OCI-LY7 (cell line): ENCODE results near the gene GYS2. TPM values are rescaled to one million over a fixed set of nuclear protein-coding genes. Genes with fewer than 3 reads are reported as not detected.

ENCODE experiments used
- BruUV-seq: library from RNA; stranded (reverse); fragments of 400-500 nt; replicated peaks from 2 replicates; lab custom pipeline; 2021; lab: Mats Ljungman, UMichigan
- CTCF ChIA-PET: fragments of 300-600 bp; sonication (Branson Sonifier 250); formaldehyde crosslinking; loops from one replicate; lab custom pipeline; 2022; ENCODE audit warnings: antibody characterized with exemption; ENCODE audit not compliant: unreplicated experiment; lab: Charles Lee
- POLR2A ChIA-PET: fragments of 300-600 bp; sonication (Branson Sonifier 250); formaldehyde crosslinking; loops from one replicate; lab custom pipeline; 2022; ENCODE audit warnings: antibody characterized with exemption; lab: Charles Lee
- DNase-seq: peaks from one replicate; pipeline ENCODE4 v3.0.0-alpha.2; 2015; ENCODE audit warnings: low spot score
- H2AFZ ChIP-seq: fragments of 200-600 bp; sonication (generic), shearing (Covaris generic); 2 replicates; pipeline ENCODE4 v1.6.1; 2014; ENCODE audit warnings: mild to moderate bottlenecking, antibody characterized with exemption, low read length, moderate library complexity
- H3K27ac ChIP-seq: fragments of 200-600 bp; sonication (generic); 2 replicates; pipeline ENCODE4 v1.5.1; 2014; ENCODE audit warnings: mixed run types, low read depth, mild to moderate bottlenecking, moderate library complexity, low read length, inconsistent platforms; ENCODE audit not compliant: poor library complexity, severe bottlenecking
- H3K36me3 ChIP-seq: fragments of 200-600 bp; sonication (generic); 2 replicates; pipeline ENCODE4 v1.6.1; 2014; ENCODE audit warnings: mild to moderate bottlenecking, antibody characterized with exemption, low read length, moderate library complexity, mixed read lengths; ENCODE audit not compliant: insufficient read depth
- H3K4me1 ChIP-seq: fragments of 200-600 bp; sonication (generic); 2 replicates; pipeline ENCODE4 v1.5.1; 2014; ENCODE audit warnings: mild to moderate bottlenecking, low read length; ENCODE audit not compliant: insufficient read depth, poor library complexity, severe bottlenecking
- H3K4me2 ChIP-seq: fragments of 200-600 bp; sonication (generic); 2 replicates; pipeline ENCODE4 v1.6.1; 2014; ENCODE audit warnings: mild to moderate bottlenecking, low read length
- H3K4me3 ChIP-seq: fragments of 200-600 bp; sonication (generic); 2 replicates; pipeline ENCODE4 v1.5.1; 2014; ENCODE audit warnings: mild to moderate bottlenecking, low read depth, low read length; ENCODE audit not compliant: poor library complexity, severe bottlenecking
- H3K79me2 ChIP-seq: fragments of 200-600 bp; sonication (generic); 2 replicates; pipeline ENCODE4 v1.6.1; 2016; ENCODE audit warnings: low read depth, mild to moderate bottlenecking, low read length, moderate library complexity, mixed read lengths; ENCODE audit not compliant: insufficient read depth
- H3K9me2 ChIP-seq: fragments of 200-600 bp; sonication (generic); 2 replicates; pipeline ENCODE4 v1.6.1; 2016; ENCODE audit warnings: mild to moderate bottlenecking, low read length, mixed read lengths; ENCODE audit not compliant: insufficient read depth
- H3K9me3 ChIP-seq: fragments of 200-600 bp; sonication (generic); 2 replicates; pipeline ENCODE4 v1.6.1; 2014; ENCODE audit warnings: mild to moderate bottlenecking, mixed run types, low read length, mixed read lengths
- H4K20me1 ChIP-seq: fragments of 200-600 bp; sonication (generic); 2 replicates; pipeline ENCODE4 v1.6.1; 2014; ENCODE audit warnings: mild to moderate bottlenecking, antibody characterized with exemption, low read length, moderate library complexity, mixed read lengths; ENCODE audit not compliant: insufficient read depth
- EZH2phosphoT487 ChIP-seq: fragments of 200-600 bp; sonication (generic); IDR thresholded peaks from 2 replicates; pipeline ENCODE4 v1.6.1; 2018; ENCODE audit warnings: low read depth, borderline replicate concordance, mild to moderate bottlenecking, mixed run types, antibody characterized with exemption, low read length, moderate library complexity, mixed read lengths
- intact Hi-C: fragments of 100-400 bp; cut with micrococcal nuclease; formaldehyde crosslinking; loops from one replicate; pipeline ENCODE4 v1.10.0; 2022; ENCODE audit not compliant: unreplicated experiment
- total RNA-seq, 2 experiments: library from RNA; depleted of rRNA in 1 of 2; stranded (reverse); fragments of >200 nt in 1 of 2; shearing (Covaris generic) in 1 of 2; gene quantifications; 2 replicates each; pipeline ENCODE4 v1.2.3, GENCODE V29; 2014 to 2022
- TF ChIP-seq, protein P1 (sequence below): fragments of 200-600 bp; sonication (generic); conservative IDR thresholded peaks from 2 replicates; pipeline ENCODE4 v1.5.1; 2014; ENCODE audit warnings: mild to moderate bottlenecking, antibody characterized with exemption, low read length, moderate library complexity, mixed read lengths

GYS2 gene
- total RNA-seq, 2 experiments from 2014 or later = not detected

DNA sequence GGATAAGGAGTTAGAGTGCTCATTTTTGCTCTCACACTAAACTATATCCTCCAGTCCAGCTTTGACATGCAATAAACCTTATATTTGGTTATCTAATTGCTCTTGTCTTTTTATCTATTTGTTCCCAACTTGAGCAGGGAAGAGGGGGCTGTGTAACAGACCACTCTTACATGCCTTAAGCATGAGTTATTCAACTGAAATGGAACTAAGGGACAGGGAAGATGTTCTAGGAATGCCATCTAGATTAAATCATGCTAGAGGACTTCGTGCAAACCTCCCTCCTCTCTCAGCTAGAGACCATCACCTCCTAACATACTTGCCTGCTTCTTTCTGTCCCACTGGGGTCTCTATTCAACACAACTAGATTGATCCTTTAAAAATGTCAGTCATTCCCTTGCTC, 57.9 kb downstream of the GYS2 start:
- POLR2A ChIA-PET = interaction anchor here (0.7 kb wide), 1 partner anchor 22 kb away, joined by 3 read pairs; no protein-coding TSS in a partner anchor
- Histone ChIP-seq H3K9me3 (no peaks in the 10 kb centered on the region), H3K36me3 (no peaks in the 10 kb centered on the region), H3K4me1 (no peaks in the 10 kb centered on the region), H3K4me2 (no peak overlapping the region), H3K4me3 (no peak overlapping the region), H3K9me2 (no peaks in the 10 kb centered on the region), H2AFZ (no peak overlapping the region), H3K79me2 (no peaks in the 10 kb centered on the region), H4K20me1 (no peaks in the 10 kb centered on the region), H3K27ac (no peak overlapping the region)
- intact Hi-C loops = no loop called here
- no TSS peak for BruUV-seq
- TF ChIP-seq, protein P1, sequence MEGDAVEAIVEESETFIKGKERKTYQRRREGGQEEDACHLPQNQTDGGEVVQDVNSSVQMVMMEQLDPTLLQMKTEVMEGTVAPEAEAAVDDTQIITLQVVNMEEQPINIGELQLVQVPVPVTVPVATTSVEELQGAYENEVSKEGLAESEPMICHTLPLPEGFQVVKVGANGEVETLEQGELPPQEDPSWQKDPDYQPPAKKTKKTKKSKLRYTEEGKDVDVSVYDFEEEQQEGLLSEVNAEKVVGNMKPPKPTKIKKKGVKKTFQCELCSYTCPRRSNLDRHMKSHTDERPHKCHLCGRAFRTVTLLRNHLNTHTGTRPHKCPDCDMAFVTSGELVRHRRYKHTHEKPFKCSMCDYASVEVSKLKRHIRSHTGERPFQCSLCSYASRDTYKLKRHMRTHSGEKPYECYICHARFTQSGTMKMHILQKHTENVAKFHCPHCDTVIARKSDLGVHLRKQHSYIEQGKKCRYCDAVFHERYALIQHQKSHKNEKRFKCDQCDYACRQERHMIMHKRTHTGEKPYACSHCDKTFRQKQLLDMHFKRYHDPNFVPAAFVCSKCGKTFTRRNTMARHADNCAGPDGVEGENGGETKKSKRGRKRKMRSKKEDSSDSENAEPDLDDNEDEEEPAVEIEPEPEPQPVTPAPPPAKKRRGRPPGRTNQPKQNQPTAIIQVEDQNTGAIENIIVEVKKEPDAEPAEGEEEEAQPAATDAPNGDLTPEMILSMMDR = no peak
- no peak for TF ChIP-seq EZH2phosphoT487
- CTCF ChIA-PET = no interaction called here
- no peak for DNase-seq

DNA sequence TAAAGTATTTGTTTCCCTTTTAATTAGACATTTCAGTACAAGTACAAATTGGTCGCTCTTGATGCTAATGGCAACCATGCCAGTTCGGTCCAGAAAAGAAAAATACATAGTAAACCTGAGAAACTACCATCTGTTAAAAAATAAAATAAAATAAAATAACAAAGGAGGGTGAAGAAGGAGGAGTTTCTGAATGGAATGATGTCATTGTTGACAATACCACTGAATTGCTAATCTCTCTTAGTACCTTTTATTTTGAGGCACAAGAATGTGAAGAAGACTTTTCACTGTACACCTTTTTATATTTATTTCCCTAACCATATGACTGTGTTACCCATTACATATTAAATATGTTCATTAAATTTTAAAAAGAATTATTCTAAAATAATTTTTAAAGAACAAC, 59.1 kb downstream of the GYS2 start:
- Histone ChIP-seq H3K27ac (no peak overlapping the region), H3K36me3 (no peaks in the 10 kb centered on the region), H3K4me3 (no peak overlapping the region), H3K4me2 (no peak overlapping the region), H2AFZ (no peak overlapping the region), H3K9me3 (no peaks in the 10 kb centered on the region), H3K79me2 (no peaks in the 10 kb centered on the region), H4K20me1 (no peaks in the 10 kb centered on the region), H3K4me1 (no peaks in the 10 kb centered on the region), H3K9me2 (no peaks in the 10 kb centered on the region)
- TF ChIP-seq, protein P1 = no peak
- no peak for TF ChIP-seq EZH2phosphoT487
- POLR2A ChIA-PET = no interaction called here
- CTCF ChIA-PET = no interaction called here
- no TSS peak for BruUV-seq
- intact Hi-C loops = no loop called here
- no peak for DNase-seq

DNA sequence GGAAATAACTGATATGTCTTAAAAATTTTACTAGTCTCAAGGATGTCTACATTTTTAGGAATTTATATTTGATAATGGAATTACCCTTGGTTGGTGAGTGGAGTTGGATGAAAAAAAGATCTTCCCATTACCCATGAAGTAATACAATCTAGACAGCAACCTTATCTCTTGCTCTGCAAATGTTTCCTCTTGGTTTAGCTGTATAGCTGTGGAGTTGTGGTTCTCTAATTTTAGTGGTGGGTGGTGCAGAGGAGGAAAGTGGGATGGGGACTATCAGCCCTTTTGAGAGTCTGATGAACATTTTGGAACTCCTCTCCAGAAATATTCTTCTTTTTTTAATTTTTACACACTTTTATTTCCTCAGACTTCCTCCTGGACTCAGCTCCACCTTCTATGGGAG, 61.5 kb downstream of the GYS2 start:
- BruUV-seq = no TSS peak
- intact Hi-C loops = no loop called here
- ChIA-PET CTCF (no interaction called here), POLR2A (interaction anchor here (0.7 to 1.2 kb wide), 2 partner anchors 97 to 249 kb away, joined by 3 read pairs; no protein-coding TSS in a partner anchor)
- no peaks in the 10 kb centered on the region for H3K4me1 ChIP-seq
- H3K4me2 ChIP-seq = no peak overlapping the region
- no peak overlapping the region for H3K27ac ChIP-seq
- H3K4me3 ChIP-seq = no peak overlapping the region
- H4K20me1 ChIP-seq = no peaks in the 10 kb centered on the region
- no peaks in the 10 kb centered on the region for H3K9me3 ChIP-seq
- no peaks in the 10 kb centered on the region for H3K36me3 ChIP-seq
- no peak overlapping the region for H2AFZ ChIP-seq
- DNase-seq = no peak
- H3K79me2 ChIP-seq = no peaks in the 10 kb centered on the region
- no peaks in the 10 kb centered on the region for H3K9me2 ChIP-seq
- TF ChIP-seq, protein P1 = no peak
- TF ChIP-seq EZH2phosphoT487 = no peak
